HuH-7.5 (cell line): ENCODE measurements around the gene SLFN5.
"Not testable (repeated sequence)": the region's sequence is repeated elsewhere in the genome, so short reads cannot be mapped to it uniquely, and the experiment has no call there.

Experiments used
- DNase-seq: peaks from one replicate; pipeline ENCODE4 v3.0.0; 2011; ENCODE audit warnings: low spot score

SLFN5 gene

DNA sequence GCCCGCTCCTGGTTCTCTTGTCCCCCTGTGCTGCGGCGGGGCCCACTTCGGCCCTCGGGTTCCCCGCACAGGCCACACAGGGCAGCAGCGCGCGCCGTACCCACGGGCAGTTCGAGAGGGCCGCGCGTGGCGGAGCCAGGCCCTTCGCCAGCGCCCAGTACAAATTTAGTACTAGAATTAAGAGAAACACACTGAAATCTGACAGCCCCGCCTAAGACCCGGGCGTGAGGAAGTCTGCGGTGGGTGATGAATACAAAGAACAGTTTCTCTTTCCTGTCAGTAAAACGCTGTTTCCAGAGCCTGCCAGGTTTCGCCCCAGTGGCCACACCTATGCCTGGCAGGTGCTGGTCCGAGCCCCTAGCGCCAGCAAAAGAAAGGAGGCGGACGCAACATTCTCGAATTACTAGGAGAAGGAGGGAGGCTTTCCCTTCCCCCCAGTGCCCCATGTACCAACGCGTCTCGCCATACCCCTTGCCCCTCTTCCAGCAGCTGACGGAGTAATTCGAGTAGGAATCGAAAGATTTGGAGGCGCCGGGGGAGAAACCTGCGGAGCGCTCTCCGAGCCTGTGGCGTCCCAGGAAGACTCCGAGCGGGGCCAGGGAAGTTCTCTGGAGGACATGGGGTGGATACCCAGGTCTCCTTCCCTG, 591 bp upstream of the SLFN5 start:
- peak; percentile 64 for DNase-seq

DNA sequence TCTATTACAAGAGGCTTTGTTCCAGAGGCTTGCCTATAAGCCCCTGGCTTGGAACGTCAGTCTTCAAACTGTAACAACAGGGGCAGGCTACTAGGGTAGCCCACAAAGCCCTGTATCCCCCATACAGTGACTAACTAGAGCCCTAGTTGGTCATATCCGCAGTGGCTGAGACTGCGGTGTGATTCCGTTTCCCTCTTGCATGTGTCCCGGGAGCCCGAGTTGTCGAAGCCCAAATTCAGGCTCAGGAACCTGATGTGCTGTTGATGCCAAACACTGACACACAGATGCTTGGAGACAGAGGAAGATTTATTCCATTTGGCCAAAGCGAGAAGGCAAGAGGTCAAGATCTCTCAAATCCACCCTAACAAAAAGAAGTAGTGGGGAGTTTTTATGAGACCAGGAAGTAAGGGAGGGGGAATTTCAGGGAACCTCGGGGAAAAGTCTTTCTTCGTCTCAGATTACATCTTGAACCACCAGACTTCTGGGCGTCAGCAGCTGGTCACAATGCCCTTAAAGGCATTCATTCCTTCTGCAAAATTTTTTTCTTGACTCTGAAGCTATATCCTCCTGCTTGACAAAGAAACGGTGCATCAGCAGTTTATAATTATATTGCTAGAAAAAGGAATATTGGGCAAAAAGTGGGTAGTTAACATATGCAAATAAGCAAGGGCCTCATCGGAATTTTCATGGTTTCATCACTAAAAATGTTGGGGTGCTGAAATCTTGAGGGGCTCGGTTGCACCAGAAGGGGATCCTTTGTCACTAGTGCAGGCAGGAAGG, 879 bp downstream of the SLFN5 start:
- no peak for DNase-seq

DNA sequence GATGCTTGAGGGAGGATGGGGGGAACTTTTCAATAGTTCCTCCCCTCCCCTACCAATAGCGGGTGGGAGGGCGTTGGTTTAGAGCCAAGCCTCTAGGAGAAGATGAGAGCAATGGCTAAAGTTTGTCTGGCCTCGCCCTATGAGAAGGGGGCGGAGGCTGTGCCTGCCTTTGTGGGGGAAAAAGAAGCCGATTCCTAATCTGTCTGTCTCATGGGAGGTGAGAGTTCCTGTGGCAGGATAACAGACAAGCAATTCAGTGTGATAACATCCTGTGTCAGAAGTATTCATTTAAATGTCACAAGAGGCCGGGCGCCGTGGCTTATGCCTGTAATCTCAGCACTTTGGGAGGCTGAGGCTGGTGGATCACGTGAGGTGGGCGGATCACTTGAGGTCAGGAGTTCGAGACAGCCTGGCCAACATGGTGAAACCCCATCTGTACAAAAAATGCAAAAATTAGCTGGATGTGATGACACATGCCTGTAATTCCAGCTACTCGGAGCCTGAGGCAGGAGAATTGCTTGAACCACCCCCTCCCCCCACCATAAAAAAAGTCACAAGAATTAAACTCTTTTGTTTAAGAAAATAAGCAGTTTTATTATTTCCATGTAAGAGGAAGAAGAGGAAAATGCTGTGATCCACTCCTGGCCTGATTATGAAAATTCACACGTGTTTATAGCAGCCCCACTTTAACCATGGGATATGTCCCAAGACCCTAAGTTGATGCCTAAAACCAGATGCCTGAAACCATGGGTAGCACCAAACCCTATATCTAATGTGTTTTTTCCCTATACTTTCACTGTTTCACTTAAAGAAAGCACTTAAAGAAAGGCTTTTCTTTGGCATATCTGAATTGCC, 1.7 kb downstream of the SLFN5 start:
- no peak for DNase-seq

DNA sequence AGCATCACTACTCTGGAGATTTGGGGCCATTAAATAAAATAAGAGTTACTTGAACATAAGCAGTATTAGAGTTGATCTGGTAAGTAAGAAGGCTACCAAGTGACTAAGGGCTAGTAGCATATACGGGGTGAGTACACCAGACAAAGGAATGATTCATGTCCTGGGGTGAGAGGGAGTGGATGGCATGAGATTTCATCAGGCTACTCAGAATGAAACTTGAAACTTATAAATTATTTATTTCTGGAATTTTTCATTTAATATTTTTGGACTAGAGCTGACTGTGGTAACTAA, 2.3 kb downstream of the SLFN5 start:
- no peak for DNase-seq

DNA sequence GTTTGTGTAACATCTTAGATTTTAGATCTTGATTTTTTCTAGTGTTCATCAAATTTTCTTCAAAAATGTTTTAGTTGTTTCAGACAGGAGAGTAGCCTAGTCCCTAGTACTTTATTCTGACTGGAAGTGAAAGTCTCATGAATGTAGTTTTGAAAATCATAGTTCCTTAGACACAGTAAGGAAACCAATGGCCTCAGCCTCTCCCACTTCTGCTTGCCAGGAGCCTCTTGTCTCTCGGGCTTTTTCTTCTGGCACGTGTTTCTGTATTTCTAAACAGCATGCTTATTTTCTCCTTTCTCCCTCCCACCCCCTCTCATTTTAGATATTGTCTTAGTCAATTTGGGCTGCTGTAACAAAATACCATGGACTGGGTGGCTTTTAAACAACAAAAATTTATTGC, 9.8 kb downstream of the SLFN5 start:
- no peak for DNase-seq

DNA sequence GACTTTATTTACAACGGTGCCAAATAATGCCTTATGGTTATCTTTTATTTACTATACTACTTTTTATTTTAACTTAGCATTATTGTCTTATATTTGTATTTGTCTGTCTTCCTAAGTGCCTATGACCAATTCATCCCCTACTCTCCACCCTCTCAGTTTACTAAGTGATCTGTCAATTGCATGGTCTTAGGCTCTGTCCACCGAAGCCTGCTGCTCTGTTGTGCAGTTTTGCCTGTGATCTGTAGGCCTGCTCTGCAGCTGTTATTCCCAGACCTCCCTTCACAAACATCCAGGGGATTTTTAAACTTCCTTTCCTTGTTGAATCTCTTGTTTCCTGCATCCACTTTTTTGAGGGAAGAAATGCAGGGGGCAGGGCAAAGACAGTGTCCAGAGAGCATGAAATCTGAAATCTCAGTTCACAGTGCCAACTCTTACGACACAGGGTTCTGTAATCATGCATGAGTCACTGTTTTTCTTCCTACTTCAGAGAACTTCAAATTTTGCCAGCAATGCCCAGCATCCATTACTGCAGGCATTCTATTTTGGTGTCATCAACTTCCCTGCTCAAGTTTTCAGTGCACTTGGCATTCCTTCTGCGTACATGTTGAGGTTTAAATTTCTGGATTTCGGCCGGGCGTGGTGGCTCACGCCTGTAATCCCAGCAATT, 11.4 kb downstream of the SLFN5 start:
- no peak for DNase-seq

DNA sequence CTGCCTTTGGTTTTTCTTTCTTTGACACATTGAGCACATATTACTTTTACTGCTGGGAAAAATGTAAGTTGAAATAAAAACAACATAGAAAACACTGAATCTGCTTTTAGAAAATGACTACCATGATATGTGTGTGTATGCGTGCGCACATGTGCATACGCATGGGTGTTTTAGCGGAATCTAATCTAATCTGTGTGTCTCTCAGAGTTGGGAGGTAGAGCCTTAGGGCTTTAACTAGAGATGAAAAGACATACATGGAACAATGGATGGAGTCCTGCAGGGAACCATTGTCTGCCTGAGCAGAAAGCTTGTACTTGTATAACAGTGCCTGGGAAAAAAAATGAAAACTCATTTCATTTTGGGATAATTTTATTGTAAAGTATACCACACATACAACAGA, 12.4 kb downstream of the SLFN5 start:
- no peak for DNase-seq

DNA sequence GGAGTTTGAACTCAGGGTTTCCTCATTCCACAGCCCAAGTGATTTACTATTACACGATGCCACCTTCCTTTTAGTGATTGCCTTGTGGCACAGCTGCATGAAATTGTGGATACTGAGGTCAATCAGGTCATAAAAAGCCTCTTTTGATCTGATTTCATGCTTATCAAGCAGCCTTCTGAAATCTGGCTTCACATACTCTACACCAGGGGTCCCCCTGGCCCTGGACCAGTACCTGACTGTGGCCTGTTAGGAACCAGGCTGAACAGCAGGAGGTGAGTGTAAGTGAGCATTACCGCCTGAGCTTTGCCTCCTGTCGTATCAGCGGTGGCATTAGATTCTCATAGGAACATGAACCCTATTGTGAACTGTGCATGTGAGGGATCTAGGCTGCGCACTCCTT, 13.8 kb downstream of the SLFN5 start:
- no peak for DNase-seq

DNA sequence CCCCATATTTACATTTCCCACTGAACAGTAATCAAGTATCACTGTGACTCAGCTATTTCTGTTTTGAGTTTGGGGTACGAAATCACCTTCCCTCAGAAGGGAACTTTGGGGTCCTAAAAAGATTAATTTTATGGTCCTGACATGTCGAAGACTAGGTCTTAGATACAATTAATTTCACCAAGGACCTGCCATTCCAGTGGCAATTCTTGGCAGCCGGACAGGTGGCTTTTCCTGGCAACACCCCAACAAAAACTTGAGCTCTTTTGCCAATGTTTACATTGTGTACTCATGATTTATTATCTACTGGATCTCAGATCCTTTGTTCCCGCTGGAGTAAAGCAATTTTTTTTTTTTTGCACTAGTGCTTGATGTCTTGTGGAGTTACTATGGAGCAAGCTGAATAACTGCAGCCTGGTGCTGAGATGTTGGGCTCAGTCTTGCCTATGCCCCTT, 14.4 kb downstream of the SLFN5 start:
- DNase-seq, result no peak

DNA sequence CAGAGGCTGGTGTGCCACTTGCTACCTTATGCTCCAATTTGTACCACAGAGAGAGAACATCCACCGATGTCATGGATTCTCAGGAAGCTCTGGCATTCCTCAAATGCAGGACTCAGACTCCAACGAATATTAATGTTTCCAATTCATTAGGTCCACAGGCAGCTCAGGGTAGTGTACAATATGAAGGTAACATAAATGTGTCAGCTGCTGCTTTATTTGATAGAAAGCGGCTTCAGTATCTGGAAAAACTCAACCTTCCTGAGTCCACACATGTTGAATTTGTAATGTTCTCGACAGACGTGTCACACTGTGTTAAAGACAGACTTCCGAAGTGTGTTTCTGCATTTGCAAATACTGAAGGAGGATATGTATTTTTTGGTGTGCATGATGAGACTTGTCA, 16.1 kb downstream of the SLFN5 start:
- DNase-seq, result no peak

DNA sequence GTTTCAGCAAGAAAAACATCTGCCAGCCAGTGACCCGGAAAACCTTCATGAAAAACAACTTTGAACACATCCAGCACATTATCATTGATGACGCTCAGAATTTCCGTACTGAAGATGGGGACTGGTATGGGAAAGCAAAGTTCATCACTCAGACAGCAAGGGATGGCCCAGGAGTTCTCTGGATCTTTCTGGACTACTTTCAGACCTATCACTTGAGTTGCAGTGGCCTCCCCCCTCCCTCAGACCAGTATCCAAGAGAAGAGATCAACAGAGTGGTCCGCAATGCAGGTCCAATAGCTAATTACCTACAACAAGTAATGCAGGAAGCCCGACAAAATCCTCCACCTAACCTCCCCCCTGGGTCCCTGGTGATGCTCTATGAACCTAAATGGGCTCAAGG, 22.2 kb downstream of the SLFN5 start:
- no peak for DNase-seq

DNA sequence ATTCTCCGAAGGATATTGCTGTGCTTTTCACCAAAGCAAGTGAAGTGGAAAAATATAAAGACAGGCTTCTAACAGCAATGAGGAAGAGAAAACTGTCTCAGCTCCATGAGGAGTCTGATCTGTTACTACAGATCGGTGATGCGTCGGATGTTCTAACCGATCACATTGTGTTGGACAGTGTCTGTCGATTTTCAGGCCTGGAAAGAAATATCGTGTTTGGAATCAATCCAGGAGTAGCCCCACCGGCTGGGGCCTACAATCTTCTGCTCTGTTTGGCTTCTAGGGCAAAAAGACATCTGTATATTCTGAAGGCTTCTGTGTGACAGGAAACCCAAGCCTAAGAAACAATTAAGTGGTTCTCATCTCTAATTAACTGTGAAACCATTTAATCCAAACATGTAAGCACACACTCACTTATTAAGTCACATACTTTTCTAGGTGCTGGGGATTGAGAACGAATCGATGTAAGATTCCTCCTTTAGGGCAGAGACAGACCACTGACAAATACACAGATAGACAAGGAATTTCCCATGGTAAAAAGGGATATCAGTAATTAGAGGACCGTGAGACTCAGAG, 22.8 kb downstream of the SLFN5 start:
- DNase-seq, result no peak

DNA sequence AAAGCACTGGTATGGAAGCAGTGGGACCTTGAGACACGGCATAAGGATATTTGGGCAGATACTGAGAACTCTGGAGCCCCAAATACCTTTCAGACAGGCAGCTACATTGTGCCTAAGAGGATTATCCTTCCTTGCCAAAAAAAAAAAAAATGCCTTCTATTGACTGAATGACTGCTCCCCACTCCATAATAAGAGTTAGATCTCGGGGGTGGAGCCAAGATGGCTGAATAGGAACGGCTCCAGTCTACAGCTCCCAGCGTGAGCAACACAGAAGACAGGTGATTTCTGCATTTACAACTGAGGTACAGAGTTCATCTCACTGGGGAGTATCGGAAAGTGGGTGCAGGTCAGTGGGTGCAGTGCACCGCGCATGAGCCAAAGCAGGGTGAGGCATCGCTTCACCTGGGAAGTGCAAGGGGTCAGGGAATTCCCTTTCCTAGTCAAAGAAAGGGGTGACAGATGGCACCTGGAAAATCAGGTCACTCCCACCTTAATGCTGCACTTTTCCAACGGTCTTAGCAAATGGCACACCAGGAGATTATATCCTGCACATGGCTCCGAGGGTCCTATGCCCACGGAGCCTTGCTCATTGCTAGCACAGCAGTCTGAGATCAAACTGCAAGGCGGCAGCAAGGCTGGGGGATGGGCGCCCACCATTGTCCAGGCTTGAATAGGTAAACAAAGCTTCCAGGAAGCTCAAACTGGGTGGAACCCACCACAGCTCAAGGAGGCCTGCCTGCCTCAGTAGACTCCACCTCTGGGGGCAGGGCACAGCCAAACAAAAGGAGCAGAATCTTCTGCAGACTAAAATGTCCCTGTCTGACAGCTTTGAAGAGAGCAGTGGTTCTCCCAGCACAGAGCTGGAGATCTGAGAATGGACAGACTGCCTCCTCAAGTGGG, 31.5 kb downstream of the SLFN5 start:
- not testable (repeated sequence) for DNase-seq

DNA sequence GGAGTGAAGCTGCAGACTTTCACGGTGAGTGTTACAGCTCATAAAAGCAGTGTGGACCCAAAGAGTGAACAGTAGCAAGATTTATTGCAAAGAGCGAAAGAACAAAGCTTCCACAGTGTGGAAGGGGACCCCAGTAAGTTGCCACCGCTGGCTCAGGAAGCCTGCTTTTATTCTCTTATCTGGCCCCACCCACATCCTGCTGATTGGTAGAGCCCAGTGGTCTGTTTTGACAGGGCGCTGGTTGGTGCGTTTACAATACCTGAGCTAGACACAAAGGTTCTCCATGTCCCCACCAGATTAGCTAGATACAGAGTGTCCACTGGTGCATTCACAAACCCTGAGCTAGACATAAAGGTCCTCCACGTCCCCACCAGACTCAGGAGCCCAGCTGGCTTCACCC, 35.6 kb downstream of the SLFN5 start:
- not testable (repeated sequence) for DNase-seq

DNA sequence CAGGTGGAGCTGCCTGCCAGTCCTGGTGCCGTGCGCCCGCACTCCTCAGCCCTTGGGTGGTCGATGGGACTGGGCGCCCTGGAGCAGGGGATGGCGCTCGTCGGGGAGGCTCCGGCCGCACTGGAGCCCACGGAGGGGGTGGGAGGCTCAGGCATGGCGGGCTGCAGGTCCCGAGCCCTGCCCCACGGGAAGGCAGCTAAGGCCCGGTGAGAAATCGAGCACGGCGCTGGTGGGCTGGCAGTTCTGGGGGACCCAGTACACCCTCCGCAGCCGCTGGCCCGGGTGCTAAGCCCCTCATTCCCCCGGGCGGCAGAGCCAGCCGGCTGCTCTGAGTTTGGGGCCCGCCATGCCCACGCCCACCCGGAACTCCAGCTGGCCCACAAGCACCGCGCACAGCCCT, 36.0 kb downstream of the SLFN5 start:
- not testable (repeated sequence) for DNase-seq

DNA sequence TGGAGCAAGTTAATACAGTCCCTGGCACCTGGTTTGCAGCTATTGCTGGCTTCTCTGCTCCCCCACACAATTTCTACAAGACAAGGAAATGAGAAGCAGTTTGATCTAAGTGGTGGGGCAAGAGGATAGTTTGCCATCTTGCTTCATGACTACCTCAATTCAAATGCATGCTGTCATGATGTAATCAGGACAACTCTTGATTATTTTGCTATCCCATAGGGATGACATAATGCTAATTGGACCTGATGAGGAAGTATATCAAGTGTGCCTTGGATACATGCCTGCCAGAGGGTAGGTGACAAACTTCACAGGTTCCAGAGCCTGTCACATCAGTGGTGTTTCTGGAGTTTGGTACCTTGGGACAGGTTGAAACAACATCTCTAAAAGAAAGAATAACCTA, 40.9 kb downstream of the SLFN5 start:
- DNase-seq, result no peak

DNA sequence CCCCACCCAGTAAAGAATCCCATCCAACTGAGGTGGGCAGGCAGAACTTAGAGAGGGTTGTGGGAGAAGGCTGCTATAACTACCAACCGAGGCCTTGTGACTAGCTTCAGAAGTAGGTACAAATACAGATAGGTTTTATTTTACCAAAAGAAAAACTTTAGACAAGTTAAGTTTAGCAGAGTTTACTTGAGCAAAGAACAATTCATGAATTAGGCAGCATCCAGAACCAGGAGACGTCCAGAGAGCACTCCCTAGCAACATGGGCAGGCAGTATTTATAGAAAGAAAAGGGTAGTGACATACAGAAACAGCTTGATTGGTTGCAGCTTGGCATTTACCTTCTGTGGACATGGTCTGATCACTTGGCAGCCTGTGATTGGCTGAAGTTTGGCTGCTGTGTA, 42.1 kb downstream of the SLFN5 start:
- DNase-seq, result no peak

DNA sequence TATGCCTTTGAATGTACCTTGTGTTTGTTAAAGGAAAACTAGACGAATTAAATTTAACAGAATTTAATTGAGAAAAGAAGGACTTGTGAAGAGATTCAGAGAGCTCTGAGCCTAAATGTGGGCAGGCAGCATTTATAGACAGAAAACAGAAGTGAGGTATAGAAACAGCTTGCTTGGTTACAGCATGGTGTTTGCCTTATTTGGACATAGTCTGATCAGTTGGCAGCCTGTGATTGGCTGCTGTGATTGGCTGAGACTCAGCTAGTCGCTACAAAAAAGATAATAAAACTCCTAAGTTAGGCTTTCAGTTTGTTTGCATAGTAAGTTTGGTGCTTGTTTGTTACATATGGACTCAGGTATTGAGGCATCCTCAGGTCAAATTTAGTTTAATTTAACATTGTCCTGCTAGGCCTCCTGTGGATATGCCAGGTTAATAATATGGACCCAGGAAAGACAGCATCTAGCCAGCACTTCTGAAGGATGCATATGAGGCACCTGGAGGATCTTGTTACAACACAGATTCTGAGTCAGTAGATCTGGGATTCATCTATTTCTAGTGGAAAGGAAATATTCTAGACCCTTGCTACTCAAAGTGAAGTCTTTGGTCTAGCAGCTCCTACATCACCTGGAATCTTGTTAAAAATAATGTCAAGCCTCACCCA, 43.4 kb downstream of the SLFN5 start:
- DNase-seq, result no peak

DNA sequence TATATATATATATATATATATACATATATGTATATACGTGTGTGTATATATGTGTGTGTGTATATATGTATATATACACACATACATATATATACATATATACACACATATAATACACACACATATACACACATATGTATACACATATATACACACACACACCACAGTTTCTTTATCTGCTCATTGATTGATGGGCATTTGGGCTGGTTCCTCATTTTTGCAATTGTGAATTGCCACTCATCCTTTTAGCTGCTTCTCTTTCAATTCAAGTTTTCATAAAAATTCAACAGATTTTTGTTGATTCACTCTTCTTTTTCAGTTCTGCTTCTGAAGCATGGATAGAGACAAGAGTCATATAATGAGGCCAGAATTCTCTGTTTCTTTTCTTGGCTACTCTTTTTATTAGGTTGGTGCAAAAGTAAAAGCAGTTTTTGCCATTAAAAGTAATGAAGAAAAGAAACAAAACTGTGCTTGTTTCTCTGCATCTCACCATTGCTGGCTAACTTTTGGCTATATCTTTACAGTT, 44.5 kb downstream of the SLFN5 start:
- no peak for DNase-seq

DNA sequence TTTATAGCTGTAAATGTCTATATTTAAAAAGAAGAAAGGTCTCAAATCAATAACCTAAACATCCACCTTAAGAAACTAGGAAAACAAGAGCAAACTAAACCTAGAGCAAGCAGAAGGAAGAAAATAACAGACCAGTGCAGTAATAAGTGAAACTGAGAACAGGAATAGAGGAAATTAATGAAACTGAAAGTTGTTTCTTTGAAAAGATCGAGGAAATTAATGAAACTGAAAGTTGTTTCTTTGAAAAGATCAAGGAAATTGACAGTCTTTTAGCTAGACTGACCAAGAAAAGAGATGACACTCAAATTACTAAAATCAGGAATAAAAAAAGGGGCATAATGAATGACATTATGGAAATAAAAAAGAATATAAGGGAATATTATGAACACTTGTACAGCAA, 46.4 kb downstream of the SLFN5 start:
- DNase-seq, result no peak
